NOMO-1 (cell line): ENCODE results near the gene GRIK1.
"Not testable (repeated sequence)": the region's sequence is repeated elsewhere in the genome, so short reads cannot be mapped to it uniquely, and the experiment has no call there.

Experiments
- DNase-seq, 2 experiments: peaks; one replicate each; lab custom pipeline; 2025; ENCODE audit not compliant: unreplicated experiment in 2 of 2; lab: John Stamatoyannopoulos, UW

GRIK1 gene

GRCh38 chr21:29625990-29626389 lies 313.8 kb downstream of the GRIK1 start:
- DNase-seq: no peak

GRCh38 chr21:29624776-29625175 lies 315.0 kb downstream of the GRIK1 start:
- no peak for DNase-seq

DNA sequence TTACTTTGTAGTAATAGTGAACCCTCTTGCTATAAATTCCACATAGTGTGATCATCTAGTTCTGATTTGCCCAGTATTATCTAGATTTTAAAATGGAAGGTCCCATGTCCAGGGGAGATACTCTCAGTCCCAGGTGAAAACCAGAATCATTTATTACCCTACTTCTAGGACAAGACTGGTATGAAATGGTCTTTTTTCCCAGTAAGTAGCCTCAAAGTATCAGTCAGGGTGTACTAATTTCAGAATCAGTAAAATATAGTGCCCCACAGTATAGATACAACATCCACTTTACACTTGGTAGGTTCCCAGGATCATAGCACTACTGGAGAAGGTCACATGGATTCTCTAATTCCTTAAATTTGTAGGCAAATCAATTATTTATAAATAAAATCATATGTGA lies 318.3 kb downstream of the GRIK1 start:
- no peak for DNase-seq

DNA sequence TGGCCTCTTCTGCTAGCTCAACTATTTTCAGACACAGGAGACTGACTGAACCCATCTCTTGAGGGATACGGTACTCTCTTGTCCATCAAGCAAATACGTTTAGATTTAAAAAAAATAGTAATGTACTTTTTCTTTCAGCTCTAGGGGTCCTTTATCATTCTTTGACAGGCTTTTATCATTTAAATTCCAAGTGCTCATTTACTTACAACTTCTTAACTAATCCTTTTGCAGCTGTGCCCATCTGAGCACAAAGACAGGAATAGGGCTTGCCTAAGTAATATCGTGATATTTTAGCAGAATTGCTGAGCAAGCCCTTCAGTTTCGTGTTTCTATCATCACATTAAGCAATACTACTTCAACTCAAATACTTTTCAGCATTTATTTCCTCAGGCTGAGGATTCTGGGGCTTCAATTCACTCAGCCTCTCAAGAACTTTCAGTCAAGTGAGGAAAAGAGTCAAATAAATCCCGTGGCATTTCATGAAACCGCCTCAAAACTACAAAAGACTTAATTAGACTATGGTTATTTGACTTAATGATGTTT lies 323.5 kb downstream of the GRIK1 start:
- no peak for DNase-seq

- no peak for DNase-seq
These were observed 325.9 kb downstream of the GRIK1 start for GRCh38 chr21:29613877-29614276.

- DNase-seq: no peak
These were observed 326.8 kb downstream of the GRIK1 start for GRCh38 chr21:29613021-29613420.

- no peak for DNase-seq
These were observed 328.9 kb downstream of the GRIK1 start for GRCh38 chr21:29610779-29611360.

- no peak for DNase-seq
These were observed 333.2 kb downstream of the GRIK1 start for GRCh38 chr21:29606613-29607012.

- not testable (repeated sequence) for DNase-seq
These were observed 334.6 kb downstream of the GRIK1 start for GRCh38 chr21:29605219-29605618.

DNA sequence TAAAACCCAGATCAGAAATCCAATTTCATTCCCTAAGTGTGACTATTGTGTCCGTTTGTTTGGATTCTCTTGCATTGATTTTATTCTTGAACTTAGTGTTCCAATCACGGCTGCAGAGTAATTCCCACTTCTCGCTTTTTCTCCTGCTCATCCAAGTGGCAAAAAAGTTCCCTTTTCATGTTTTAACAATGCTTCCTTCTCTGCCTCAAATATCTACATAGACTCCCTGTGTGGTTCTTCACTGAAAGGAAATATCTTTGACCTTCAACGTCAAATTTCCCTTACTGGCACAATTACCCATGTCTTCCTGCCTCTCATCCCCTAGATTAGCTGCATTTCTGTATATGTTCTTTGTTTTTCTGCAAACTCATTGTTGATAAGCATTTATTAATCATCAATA lies 335.7 kb downstream of the GRIK1 start:
- DNase-seq: no peak

GRCh38 chr21:29601047-29601446 lies 338.7 kb downstream of the GRIK1 start:
- DNase-seq: no peak

DNA sequence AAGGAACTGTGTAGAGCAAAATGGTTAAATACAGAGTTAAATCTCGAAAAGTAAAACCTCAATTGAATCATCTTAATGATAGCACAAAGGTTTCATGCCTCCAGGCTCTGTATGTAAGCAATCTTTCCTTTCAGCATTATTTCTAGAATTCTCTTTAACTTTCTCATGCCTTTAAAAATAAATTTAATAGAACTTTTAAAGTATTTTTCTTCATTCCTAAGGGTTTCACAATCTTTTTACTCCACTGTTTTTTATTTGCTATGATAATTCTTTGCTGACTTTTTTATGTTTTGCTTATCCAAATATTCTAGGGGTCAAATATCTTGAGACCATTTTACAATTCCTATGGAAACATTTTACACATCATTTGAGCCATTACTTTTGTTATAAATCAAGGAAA lies 353.1 kb downstream of the GRIK1 start:
- no peak for DNase-seq

- no peak for DNase-seq
These were observed 354.3 kb downstream of the GRIK1 start for GRCh38 chr21:29585462-29585861.

- no peak for DNase-seq
These were observed 356.3 kb downstream of the GRIK1 start for GRCh38 chr21:29583424-29583924.

- no peak for DNase-seq
These were observed 356.9 kb downstream of the GRIK1 start for GRCh38 chr21:29582855-29583254.

DNA sequence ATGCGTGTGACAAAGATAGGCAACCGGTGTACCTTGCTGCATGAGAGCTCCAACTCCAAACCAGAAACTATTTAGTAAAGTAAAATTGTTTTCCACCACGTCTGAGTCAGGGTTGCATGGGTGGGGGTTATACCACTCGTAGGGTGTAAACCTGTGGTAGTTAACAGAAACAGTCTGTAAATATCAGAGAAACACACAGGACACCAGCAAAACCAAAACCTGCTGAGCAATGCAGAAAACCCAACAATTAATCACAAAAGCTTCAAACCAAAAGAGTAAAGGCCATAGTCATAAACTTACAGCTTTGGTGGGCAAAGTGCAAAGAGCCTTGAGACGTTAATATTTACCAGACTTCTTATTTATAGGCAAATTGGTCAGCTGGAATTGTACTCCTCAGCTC lies 358.4 kb downstream of the GRIK1 start:
- no peak for DNase-seq

DNA sequence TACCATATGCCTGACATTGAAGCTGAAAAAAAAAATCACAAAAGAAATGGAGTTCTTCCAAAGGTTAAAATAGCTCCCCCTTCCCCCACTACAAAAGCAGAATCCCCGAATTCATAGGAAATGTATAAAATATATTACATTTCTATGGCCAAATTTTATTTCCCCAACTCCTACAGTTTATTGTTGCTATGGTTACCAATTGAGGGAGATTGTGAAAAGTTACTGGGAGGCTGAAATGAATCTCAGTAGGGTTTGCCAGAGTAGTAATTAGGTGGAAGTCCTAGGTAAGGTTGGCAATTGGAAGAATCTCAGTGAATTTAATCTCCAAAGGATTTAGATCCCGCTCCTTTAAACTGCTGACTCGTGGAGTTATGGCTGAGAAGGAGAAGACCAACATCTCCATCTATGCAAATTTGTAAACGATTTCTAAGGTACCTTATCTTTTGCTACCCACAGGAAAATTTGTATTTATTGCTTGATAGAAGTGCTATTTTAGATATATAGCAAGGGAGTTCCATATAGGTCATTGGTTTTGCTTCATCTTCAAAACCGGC lies 359.0 kb downstream of the GRIK1 start:
- no peak for DNase-seq

DNA sequence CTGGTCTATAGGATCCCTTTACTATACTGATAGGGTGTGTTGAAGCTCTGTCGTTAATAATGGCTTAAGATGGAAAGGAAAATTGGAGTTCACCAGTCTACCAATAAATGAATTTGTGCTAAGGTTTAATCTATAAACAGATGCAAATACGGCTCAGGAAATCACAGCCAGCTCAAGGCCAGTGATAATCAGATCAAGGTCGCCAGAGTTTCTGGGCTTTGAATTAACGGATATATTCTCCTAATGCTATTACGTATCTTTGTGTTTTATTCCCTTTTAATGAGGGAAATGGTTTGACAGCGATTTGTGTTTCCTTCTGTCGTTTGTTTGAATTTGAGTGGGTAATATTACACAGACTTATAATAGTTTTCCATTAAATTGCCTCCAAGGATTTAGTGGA lies 361.5 kb downstream of the GRIK1 start:
- no peak for DNase-seq

DNA sequence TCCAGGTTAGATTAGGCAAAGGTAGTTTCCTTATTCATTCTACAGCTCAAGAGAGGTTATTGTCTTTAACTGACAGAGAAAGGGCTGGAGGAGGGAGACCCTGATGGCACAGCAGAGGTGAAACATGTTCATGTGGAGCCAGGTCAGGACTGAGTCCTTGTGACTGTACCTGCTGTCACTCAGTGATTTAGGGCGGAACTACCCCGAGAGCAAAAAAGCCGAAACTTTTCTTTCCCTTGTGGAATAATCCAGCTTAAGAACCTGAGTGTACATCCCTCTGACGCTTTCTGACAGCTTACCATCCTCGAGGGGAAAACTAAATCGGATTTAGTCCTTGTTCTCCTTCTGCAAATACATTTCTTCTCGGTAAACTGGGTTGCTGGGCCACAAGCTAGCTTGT lies 367.8 kb downstream of the GRIK1 start:
- DNase-seq: peak; percentile 2 to 41

GRCh38 chr21:29568020-29568697 lies 371.6 kb downstream of the GRIK1 start:
- DNase-seq: peak in 1 of 2 experiments; percentile 20

DNA sequence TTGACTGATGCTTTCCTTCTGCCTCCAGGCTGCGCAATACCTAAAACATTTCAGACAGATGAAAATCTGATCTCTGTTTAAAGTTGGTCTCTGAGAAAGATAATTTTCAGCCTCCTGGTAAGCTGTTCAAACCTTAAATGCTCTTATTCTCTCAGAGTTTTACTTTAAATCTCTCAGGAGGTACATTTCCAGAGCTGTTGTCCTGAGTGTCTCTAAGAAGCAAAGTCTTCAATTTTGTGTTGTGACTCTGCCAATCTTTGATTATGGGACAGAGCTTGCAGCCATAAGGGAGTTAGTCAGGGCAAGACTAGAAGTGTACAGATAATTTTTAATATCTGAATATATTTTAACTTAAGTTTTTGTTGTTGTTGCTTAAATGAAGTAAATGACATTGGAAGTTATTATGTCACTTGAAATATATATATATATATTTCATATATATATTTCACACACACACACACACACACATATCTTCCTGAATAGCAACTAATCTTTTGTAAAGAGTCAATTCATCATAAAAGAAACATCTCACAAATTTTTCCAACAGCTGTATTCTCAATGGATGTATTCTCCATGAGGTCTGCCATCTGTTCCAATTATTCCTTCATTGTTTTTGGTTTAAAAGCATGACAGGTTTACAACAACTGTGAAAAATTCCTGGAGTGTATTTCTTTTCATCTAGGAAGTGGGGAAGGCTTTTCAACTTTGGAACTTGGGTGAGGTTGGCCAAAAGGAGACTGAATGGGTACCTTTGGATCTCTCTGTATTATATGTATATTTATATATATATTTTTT lies 381.7 kb downstream of the GRIK1 start:
- DNase-seq: no peak
